ENCODE results near the gene NCK2.

Gene NCK2

DNA sequence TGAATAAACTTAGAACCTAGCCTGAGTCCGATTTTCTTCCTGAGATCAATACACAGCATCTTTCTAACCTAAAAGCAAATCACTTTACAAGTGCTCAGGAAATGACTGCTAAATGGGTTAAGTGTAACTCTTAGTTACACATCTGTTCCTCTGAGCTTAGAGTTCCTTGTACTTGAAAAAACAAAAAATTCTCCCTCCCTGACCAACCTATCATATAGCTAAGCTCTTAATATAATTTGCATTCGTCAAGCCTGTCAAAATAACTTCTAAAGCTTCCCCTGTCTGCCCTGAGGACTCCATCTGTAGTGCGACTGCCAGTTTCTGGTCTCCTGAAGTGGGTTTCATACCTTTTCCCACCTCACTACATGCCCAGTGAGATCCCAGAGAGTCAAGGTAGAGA, 190.4 kb downstream of the NCK2 start:
- no peak for DNase-seq

DNA sequence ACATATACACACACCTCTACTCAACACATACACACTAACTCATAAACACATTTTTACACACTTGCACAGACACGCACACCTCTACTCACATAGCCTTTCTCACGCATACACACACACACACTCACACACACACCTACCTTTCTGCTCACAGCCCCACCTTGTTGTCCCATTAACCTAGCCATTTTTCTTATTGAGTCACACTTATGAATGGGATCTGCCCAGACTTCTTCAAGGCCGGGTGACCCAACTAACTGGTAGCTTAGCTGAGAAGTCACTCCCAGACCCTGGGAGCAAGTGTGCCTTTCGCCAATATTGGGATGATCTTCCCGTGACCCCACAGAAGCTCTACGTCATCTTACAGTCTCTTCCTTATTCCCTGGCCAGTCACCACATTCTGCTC, 192.2 kb downstream of the NCK2 start:
- no peak for DNase-seq

GRCh38 chr2:105937498-105938097, 192.9 kb downstream of the NCK2 start:
- no peak for DNase-seq

Data from NCI-H1417 treated with DMSO at 0.1 percent for 48 hours (cell line).